GM12891 (cell line): ENCODE measurements around the gene PELI2.

ENCODE experiments used
- DNase-seq: peaks from one replicate; pipeline ENCODE4 v3.0.0; 2011; ENCODE audit warnings: low spot score; ENCODE audit not compliant: insufficient read length
- FAIRE-seq: peaks from 2 replicates; lab custom pipeline; 2011; peaks lifted over from hg19 to GRCh38; lab: Jason Lieb, UNC
- PAX5 ChIP-seq: IDR thresholded peaks from 2 replicates; pipeline ENCODE4 v1.6.1; 2011; ENCODE audit warnings: low read length, moderate library complexity, mild to moderate bottlenecking; ENCODE audit not compliant: insufficient read depth, severe bottlenecking
- POLR2A ChIP-seq: IDR thresholded peaks from 2 replicates; pipeline ENCODE4 v1.6.1; 2011; ENCODE audit warnings: low read depth, low read length, control low read depth
- POLR2AphosphoS5 ChIP-seq: IDR thresholded peaks from 2 replicates; pipeline ENCODE4 v1.6.1; 2011; ENCODE audit warnings: low read depth, low read length, control low read depth
- POU2F2 ChIP-seq: IDR thresholded peaks from 2 replicates; pipeline ENCODE4 v1.6.1; 2011; ENCODE audit warnings: low read depth, mild to moderate bottlenecking, control low read depth, low read length, moderate library complexity
- SPI1 ChIP-seq: IDR thresholded peaks from 2 replicates; pipeline ENCODE4 v1.6.1; 2011; ENCODE audit warnings: low read depth, low read length, control low read depth
- TAF1 ChIP-seq: IDR thresholded peaks from 2 replicates; pipeline ENCODE4 v1.6.1; 2011; ENCODE audit warnings: low read depth, low read length, control low read depth

The PELI2 gene

GRCh38 chr14:56274556-56274955 lies 156.3 kb downstream of the PELI2 start:
- TF ChIP-seq POLR2AphosphoS5 (no peak), POLR2A (no peak), PAX5 (no peak), TAF1 (no peak), POU2F2 (no peak), SPI1 (no peak)
- FAIRE-seq = no peak

GRCh38 chr14:56276108-56276507 lies 157.9 kb downstream of the PELI2 start:
- no peak for FAIRE-seq
- no peak for TF ChIP-seq PAX5
- TF ChIP-seq POLR2A = no peak
- no peak for TF ChIP-seq TAF1
- TF ChIP-seq SPI1 = no peak
- TF ChIP-seq POLR2AphosphoS5 = no peak
- TF ChIP-seq POU2F2 = no peak

More at GRCh38 chr14:56274556-56274955, 156.3 kb downstream of the PELI2 start:
- DNase-seq = no peak

GRCh38 chr14:56278383-56278782 lies 160.2 kb downstream of the PELI2 start:
- TF ChIP-seq POU2F2 (no peak), POLR2AphosphoS5 (no peak), TAF1 (no peak), POLR2A (no peak), SPI1 (no peak), PAX5 (no peak)
- no peak for FAIRE-seq

More at GRCh38 chr14:56276108-56276507, 157.9 kb downstream of the PELI2 start:
- no peak for DNase-seq

GRCh38 chr14:56280843-56281242 lies 162.6 kb downstream of the PELI2 start:
- DNase-seq = no peak
- TF ChIP-seq POLR2AphosphoS5 (no peak), POU2F2 (no peak), SPI1 (no peak), PAX5 (no peak), TAF1 (no peak), POLR2A (no peak)
- no peak for FAIRE-seq

More at GRCh38 chr14:56278383-56278782, 160.2 kb downstream of the PELI2 start:
- DNase-seq = no peak

GRCh38 chr14:56282179-56282578 lies 164.0 kb downstream of the PELI2 start:
- FAIRE-seq (no peak), DNase-seq (no peak)
- TF ChIP-seq SPI1 = no peak
- TF ChIP-seq POLR2AphosphoS5 = no peak
- no peak for TF ChIP-seq PAX5
- no peak for TF ChIP-seq TAF1
- no peak for TF ChIP-seq POU2F2
- TF ChIP-seq POLR2A = no peak

GRCh38 chr14:56284641-56285040 lies 166.4 kb downstream of the PELI2 start:
- FAIRE-seq (no peak), DNase-seq (no peak)
- no peak for TF ChIP-seq PAX5
- no peak for TF ChIP-seq POLR2AphosphoS5
- TF ChIP-seq TAF1 = no peak
- TF ChIP-seq POU2F2 = no peak
- no peak for TF ChIP-seq POLR2A
- TF ChIP-seq SPI1 = no peak

- TF ChIP-seq SPI1 = no peak
- no peak for TF ChIP-seq PAX5
- no peak for TF ChIP-seq TAF1
- no peak for TF ChIP-seq POLR2AphosphoS5
- TF ChIP-seq POU2F2 = no peak
- no peak for TF ChIP-seq POLR2A
- no peak for FAIRE-seq
- DNase-seq = no peak
Observed at GRCh38 chr14:56289155-56289554, 170.9 kb downstream of the PELI2 start.

GRCh38 chr14:56290195-56290594 lies 172.0 kb downstream of the PELI2 start:
- DNase-seq = no peak
- TF ChIP-seq PAX5 = no peak
- no peak for TF ChIP-seq POU2F2
- no peak for TF ChIP-seq TAF1
- TF ChIP-seq SPI1 = no peak
- no peak for TF ChIP-seq POLR2AphosphoS5
- TF ChIP-seq POLR2A = no peak
- no peak for FAIRE-seq

- no peak for DNase-seq
- no peak for FAIRE-seq
- TF ChIP-seq SPI1 (no peak), PAX5 (no peak), POLR2A (no peak), POLR2AphosphoS5 (no peak), TAF1 (no peak), POU2F2 (no peak)
Observed at GRCh38 chr14:56292970-56293369, 174.8 kb downstream of the PELI2 start.

GRCh38 chr14:56293506-56293905 lies 175.3 kb downstream of the PELI2 start:
- DNase-seq (no peak), FAIRE-seq (no peak)
- TF ChIP-seq TAF1 (no peak), POLR2AphosphoS5 (no peak), SPI1 (no peak), PAX5 (no peak), POLR2A (no peak), POU2F2 (no peak)
